HG03060 (cell line): ENCODE data around the gene SLC25A22.

Experiments used
- ATAC-seq: cut with Tn5 transposase; IDR thresholded peaks from one replicate; pipeline ENCODE4 v1.9.1; 2021; ENCODE audit warnings: low read depth, moderate number of reproducible peaks; ENCODE audit not compliant: unreplicated experiment

Gene SLC25A22

DNA sequence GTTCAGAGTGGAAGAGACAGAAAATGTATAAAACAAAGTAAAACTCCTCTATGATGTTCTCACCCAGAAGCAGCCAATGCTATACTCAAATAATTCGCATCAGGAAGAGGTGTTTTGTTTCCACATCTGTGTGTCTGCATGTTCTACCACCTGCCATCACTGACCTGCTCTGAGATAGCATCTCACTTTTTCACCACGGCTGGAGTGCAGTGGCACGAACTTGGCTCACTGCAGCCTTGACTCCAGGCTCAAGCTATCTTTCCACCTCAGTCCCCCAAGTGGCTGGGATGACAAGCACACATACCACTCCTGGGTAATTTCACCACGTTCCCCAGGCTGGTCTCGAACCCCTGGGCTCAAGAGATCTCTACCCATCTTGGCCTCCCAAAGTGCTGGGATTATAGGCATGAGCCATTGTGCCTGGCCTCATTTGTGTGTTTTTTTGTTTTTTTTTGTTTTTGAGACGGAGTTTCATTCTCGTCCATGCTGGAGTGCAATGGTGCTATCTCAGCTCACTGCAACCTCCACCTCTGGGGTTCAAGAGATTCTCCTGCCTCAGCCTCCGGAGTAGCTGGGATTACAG lies 36.5 kb downstream of the SLC25A22 start:
- no peak for ATAC-seq

DNA sequence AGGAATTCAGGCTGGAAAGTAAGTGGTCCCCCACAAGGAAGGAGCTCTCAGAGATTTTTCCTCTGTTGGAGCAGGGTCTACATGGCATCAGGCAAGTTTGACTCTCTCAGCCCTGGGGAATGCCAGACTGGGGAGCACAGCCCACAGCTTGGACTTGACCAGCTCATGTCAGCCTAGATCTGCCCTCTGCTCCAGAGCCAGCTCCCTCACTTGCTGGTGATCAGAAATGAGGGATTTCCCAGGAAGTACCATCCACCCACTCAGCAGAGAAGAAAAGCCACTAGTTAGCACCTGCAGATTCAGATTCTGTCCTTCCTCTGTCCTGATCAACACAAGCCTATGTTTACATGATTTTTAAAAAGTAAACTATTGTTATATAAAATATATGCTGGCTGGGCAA lies 37.8 kb downstream of the SLC25A22 start:
- no peak for ATAC-seq

DNA sequence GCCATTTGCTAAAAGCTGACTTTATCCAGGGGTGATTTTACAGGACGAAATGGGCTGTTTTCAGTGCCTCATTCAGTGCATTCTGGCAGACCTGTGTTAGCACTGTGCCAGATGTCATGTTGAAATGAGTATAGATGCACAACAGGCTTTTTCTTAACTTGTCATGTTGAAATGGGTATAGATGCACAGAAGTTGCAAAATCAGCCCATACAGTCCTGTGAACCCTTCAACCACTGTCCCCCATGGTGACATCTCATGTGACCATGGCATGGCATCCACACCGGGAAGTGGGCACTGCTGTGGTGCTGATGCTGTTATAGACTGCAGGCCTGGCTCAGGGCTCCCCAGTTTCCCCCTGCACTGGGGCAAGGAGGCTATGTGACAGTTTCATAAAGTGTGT lies 48.4 kb downstream of the SLC25A22 start:
- ATAC-seq, result no peak

DNA sequence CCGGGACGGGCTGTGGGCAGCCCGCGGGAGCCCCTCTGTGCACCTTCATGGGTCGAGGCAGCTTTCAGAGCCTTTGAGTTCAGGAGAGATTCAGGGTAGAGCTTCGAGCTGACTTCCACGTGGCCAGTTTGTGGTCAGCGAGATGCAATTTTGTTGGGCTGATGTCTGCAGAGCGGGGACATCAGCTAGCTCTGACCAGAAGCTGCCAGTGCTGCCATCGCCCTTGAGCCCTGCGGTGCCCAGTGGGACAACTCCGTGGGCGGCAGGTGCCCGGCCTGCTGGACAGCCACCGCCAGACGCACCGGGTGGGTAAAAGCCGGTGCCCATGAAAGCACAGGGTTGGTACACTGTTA lies 50.1 kb downstream of the SLC25A22 start:
- no peak for ATAC-seq

DNA sequence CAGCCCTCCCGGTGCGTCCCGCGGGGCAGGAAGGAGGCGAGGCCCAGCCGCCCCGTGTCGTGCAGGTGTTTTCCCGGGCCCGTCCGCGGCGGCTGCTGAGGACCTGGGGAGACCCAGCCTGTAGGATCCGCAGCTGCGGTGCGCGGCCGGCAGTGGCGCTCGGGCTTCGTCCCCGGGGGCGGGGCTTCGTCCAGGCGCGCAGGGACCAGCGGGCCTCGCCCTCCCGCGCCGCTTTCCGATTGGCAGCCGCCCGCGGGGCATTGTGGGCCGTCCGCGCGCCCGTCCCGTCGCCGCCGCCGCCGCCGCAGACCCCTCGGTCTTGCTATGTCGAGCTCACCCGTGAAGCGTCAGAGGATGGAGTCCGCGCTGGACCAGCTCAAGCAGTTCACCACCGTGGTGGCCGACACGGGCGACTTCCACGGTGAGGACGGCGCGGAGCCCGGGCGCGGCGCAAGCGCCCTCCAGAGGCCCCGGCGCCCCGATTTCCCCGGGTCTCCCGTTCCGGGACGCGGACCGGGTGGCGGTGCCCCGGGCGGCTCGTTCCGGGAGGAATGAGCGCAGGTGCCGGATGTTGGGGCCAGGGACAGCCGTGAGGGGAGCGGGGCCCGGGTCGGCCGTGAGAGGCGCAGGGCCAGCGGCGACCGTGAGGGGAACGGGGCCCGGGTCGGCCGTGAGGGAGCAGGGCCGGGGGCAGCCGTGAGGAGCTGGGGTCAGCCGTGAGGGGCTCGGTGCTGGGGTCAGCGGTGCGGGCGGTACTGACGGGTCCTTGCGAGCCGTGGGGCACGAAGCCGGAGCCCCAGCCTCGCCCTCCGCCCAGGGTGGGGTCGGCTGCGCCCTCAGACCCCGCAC lies 50.7 kb downstream of the SLC25A22 start, which contains the start of gene TALDO1:
Gene TALDO1, plus strand, starts transcription at position 307 of the 849 bp plus-strand sequence. Its CDS starts 18 bp downstream, at position 325.
- ATAC-seq, result peak; percentile 69

DNA sequence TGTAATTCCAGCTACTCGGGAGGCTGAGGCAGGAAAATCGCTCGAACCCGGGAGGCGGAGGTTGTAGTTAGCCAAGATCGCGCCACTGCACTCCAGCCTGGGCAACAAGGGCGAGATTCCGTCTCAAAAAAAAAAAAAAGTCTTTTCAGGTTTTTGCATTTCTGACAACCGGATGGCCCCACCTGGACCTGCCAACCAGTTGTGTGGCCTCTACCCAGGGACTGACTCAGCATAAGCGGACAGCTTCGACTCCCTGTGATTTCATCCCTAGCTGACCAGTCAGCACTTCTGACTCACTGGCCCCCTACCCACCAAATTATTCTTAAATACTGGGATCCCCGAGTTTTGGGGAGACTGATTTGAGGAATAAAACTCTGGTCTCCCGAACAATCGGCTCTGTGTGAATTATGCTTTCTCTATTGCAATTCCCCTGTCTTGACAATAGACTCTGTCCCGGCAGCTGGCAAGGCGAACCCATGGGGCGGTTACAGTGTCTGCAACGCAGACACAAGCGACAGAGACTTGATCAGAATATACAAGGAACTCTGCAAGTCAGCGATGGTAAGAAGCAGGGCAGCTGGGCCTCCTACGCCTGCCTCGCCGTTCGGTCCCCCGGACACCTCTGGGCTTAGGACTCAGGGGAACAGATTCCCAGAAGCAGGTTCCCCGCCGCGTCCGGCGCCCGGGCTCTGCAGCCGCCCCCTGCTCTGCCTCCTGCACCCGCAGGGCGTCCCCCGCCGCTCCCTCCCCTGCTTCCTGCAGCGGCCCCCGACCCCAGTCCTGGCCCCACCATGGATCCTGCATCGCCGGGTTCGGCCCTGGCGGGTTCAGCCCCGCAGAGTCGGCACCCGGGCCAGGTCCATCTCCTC lies 51.6 kb downstream of the SLC25A22 start:
- no peak for ATAC-seq

DNA sequence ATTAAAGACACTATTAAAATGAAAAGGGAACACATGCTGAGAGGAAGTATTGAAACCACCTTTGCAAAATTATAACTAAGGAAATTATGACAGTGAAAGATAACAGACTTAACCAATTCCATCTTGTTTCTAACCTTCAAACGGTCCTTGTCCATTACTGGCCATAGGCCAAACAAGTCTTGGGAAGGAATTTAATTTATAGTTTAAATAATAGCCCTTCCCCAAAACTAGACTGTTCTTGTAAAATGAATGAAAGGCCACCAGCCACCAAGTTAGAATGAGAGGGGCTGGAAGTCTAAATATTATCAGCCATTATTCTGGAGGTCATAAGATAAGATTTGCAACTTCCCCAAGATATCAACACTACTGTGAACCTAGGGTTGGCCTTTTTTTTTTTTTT lies 52.7 kb downstream of the SLC25A22 start:
- ATAC-seq, result no peak

DNA sequence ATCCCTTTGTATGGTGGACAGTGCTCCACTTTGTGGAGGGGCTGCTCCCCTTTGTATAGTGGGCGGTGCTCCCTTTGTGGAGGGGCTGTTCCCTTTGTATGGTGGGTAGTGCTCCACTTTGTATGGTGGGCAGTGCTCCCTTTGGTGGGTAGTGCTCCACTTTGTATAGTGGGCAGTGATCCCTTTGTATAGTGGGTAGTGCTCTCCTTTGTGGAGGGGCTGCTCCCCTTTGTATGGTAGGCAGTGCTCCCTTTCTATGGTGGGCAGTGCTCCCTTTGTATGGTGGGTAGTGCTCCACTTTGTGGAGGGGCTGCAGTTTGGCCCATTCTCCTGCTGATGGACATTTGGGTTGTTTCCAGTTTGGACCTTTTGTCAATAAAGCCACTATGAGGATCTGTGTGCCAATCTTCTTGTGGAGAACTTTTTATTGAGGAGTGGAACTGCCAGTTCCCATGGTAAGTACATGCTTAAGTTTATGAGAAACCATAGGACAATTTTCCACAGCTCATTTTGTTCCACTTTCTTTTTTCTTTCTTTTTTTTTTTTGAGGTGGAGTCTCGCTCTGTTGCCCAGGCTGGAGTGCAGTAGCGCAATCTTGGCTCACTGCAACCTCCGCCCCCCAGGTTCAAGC lies 55.4 kb downstream of the SLC25A22 start:
- ATAC-seq, result no peak

DNA sequence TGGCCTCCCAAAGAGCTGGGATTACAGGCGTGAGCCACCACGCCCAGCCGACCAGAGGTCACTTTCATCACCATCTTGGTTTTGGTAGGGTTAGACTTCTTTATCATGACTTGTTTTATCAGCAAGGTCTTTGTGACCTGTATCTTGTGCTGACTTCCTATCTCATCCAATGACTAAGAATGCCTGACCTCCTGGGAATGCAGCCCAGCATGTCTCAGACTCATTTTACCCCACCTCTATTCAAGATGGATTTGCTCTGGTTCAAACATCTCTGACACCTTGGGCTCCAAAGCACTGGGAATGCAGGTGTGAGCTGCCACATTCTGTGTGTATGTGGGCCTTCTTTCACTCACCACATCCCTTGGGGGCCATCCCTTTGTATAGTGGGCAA lies 55.9 kb downstream of the SLC25A22 start:
- no peak for ATAC-seq
